Neural cell (in vitro differentiated cells): ENCODE measurements around the gene AFAP1L1. TPM values are rescaled to one million over a fixed set of nuclear protein-coding genes. Genes with fewer than 3 reads are reported as not detected.

Experiments used
- H2AFZ ChIP-seq: fragments of 200-600, 300-800 bp; sonication (generic), shearing (Covaris generic); 2 replicates; pipeline ENCODE4 v1.6.0; 2014; ENCODE audit warnings: low read depth, mild to moderate bottlenecking, antibody characterized with exemption, low read length, moderate library complexity
- H3F3A ChIP-seq: fragments of 200-600 bp; shearing (Covaris generic); 2 replicates; pipeline ENCODE4 v1.6.1; 2016; ENCODE audit warnings: mild to moderate bottlenecking, moderate library complexity, mixed read lengths, antibody characterized with exemption, low read length; ENCODE audit not compliant: insufficient read depth, poor library complexity, severe bottlenecking
- H3K27ac ChIP-seq: fragments of 200-600, 300-800 bp; sonication (generic), shearing (Covaris generic); 2 replicates; pipeline ENCODE4 v1.5.1; 2014; ENCODE audit warnings: mild to moderate bottlenecking, low read length, moderate library complexity
- H3K27me3 ChIP-seq: fragments of 300-800, 200-600 bp; sonication (generic), shearing (Covaris generic); 2 replicates; pipeline ENCODE4 v1.6.0; 2014; ENCODE audit warnings: mild to moderate bottlenecking, low read depth, low read length, moderate library complexity; ENCODE audit not compliant: insufficient read depth
- H3K36me3 ChIP-seq: fragments of 300-800, 200-600 bp; sonication (generic), shearing (Covaris generic); 2 replicates; pipeline ENCODE4 v1.5.1; 2014; ENCODE audit warnings: mild to moderate bottlenecking, antibody characterized with exemption, low read length, moderate library complexity; ENCODE audit not compliant: insufficient read depth
- H3K4me2 ChIP-seq: fragments of 300-800, 200-600 bp; sonication (generic), shearing (Covaris generic); 2 replicates; pipeline ENCODE4 v1.6.0; 2014; ENCODE audit warnings: mild to moderate bottlenecking, low read length
- H3K4me3 ChIP-seq: fragments of 300-800, 200-600 bp; sonication (generic), shearing (Covaris generic); 2 replicates; pipeline ENCODE4 v1.5.1; 2014; ENCODE audit warnings: mild to moderate bottlenecking, low read length, moderate library complexity
- H3K79me2 ChIP-seq: fragments of 200-600 bp; shearing (Covaris generic); replicated peaks from 2 replicates; pipeline ENCODE4 v1.6.0; 2014; ENCODE audit warnings: mild to moderate bottlenecking, low read length, moderate library complexity; ENCODE audit not compliant: insufficient read depth
- H3K9ac ChIP-seq: fragments of 300-800, 200-600 bp; sonication (generic), shearing (Covaris generic); 2 replicates; pipeline ENCODE4 v1.6.1; 2016; ENCODE audit warnings: mild to moderate bottlenecking, low read length, mixed read lengths
- H3K9me2 ChIP-seq: fragments of 200-600 bp; shearing (Covaris generic); 2 replicates; pipeline ENCODE4 v1.6.1; 2016; ENCODE audit warnings: mild to moderate bottlenecking, low read length, mixed read lengths; ENCODE audit not compliant: insufficient read depth
- H3K9me3 ChIP-seq: fragments of 200-600, 300-800 bp; sonication (generic), shearing (Covaris generic); 2 replicates; pipeline ENCODE4 v1.6.1; 2016; ENCODE audit warnings: mild to moderate bottlenecking, mixed run types, low read length, moderate library complexity, mixed read lengths
- H4K20me1 ChIP-seq: fragments of 200-600 bp; shearing (Covaris generic); 2 replicates; pipeline ENCODE4 v1.6.1; 2016; ENCODE audit warnings: mild to moderate bottlenecking, mixed run types; ENCODE audit not compliant: insufficient read depth
- EP300 ChIP-seq: fragments of 450-650 bp; conservative IDR thresholded peaks from 2 replicates; pipeline ENCODE4 v1.6.1; 2014; ENCODE audit warnings: antibody characterized with exemption, mild to moderate bottlenecking, moderate library complexity; ENCODE audit not compliant: poor library complexity, severe bottlenecking
- EZH2 ChIP-seq: fragments of 200-600, 300-800 bp; shearing (Covaris generic), sonication (generic); IDR thresholded peaks from 2 replicates; pipeline ENCODE4 v1.6.1; 2014; ENCODE audit warnings: antibody characterized with exemption, low read length, borderline replicate concordance, mild to moderate bottlenecking; ENCODE audit not compliant: insufficient read depth, poor library complexity, severe bottlenecking
- MXI1 ChIP-seq: fragments of 450-650 bp; conservative IDR thresholded peaks from 2 replicates; pipeline ENCODE4 v1.6.1; 2014; ENCODE audit warnings: antibody characterized with exemption, mild to moderate bottlenecking; ENCODE audit not compliant: poor library complexity, severe bottlenecking
- POLR2AphosphoS5 ChIP-seq: IDR thresholded peaks from 2 replicates; pipeline ENCODE4 v1.6.1; 2012
- RAD21 ChIP-seq: fragments of 450-650 bp; conservative IDR thresholded peaks from 2 replicates; pipeline ENCODE4 v1.6.1; 2014; ENCODE audit warnings: antibody characterized with exemption, mild to moderate bottlenecking, moderate library complexity
- REST ChIP-seq: IDR thresholded peaks from 2 replicates; pipeline ENCODE4 v1.6.1; 2012; ENCODE audit warnings: borderline replicate concordance
- SMC3 ChIP-seq: fragments of 450-650 bp; conservative IDR thresholded peaks from 2 replicates; pipeline ENCODE4 v1.6.1; 2014; ENCODE audit warnings: antibody characterized with exemption, mild to moderate bottlenecking, moderate library complexity; ENCODE audit not compliant: poor library complexity
- TAF1 ChIP-seq: IDR thresholded peaks from 2 replicates; pipeline ENCODE4 v1.6.1; 2012; ENCODE audit warnings: low read depth
- polyA plus RNA-seq: library from polyadenylated mRNA; depleted of rRNA; stranded (reverse); fragments of >200 nt; gene quantifications from 2 replicates; pipeline ENCODE4 v1.2.3, GENCODE V29; 2014
- TF ChIP-seq, protein P1 (sequence below): fragments of 450-650 bp; IDR thresholded peaks from 2 replicates; pipeline ENCODE4 v1.5.1; 2014; ENCODE audit warnings: antibody characterized with exemption, mild to moderate bottlenecking, moderate library complexity; ENCODE audit not compliant: poor library complexity, severe bottlenecking

Gene AFAP1L1
- polyA plus RNA-seq, 1 donor from 2014 or later = not detected

- Histone ChIP-seq H4K20me1 (no peaks in the 10 kb centered on the region), H3K27ac (no peak overlapping the region), H3K9me3 (no peaks in the 10 kb centered on the region), H3K4me2 (no peak overlapping the region), H3K27me3 (no peaks in the 10 kb centered on the region), H3K79me2 (no peaks in the 10 kb centered on the region), H2AFZ (no peak overlapping the region), H3K4me3 (no peak overlapping the region), H3F3A (no peaks in the 10 kb centered on the region), H3K9me2 (no peaks in the 10 kb centered on the region), H3K9ac (no peak overlapping the region), H3K36me3 (no peaks in the 10 kb centered on the region)
- TF ChIP-seq SMC3 = no peak
- no peak for TF ChIP-seq TAF1
- TF ChIP-seq EP300 = no peak
- TF ChIP-seq MXI1 = no peak
- no peak for TF ChIP-seq REST
- no peak for TF ChIP-seq EZH2
- TF ChIP-seq, protein P1, sequence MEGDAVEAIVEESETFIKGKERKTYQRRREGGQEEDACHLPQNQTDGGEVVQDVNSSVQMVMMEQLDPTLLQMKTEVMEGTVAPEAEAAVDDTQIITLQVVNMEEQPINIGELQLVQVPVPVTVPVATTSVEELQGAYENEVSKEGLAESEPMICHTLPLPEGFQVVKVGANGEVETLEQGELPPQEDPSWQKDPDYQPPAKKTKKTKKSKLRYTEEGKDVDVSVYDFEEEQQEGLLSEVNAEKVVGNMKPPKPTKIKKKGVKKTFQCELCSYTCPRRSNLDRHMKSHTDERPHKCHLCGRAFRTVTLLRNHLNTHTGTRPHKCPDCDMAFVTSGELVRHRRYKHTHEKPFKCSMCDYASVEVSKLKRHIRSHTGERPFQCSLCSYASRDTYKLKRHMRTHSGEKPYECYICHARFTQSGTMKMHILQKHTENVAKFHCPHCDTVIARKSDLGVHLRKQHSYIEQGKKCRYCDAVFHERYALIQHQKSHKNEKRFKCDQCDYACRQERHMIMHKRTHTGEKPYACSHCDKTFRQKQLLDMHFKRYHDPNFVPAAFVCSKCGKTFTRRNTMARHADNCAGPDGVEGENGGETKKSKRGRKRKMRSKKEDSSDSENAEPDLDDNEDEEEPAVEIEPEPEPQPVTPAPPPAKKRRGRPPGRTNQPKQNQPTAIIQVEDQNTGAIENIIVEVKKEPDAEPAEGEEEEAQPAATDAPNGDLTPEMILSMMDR = no peak
- no peak for TF ChIP-seq RAD21
- no peak for TF ChIP-seq POLR2AphosphoS5
These were observed 55.0 kb downstream of the AFAP1L1 start for GRCh38 chr5:149326611-149327010.

GRCh38 chr5:149328177-149328576, 56.5 kb downstream of the AFAP1L1 start:
- Histone ChIP-seq H4K20me1 (no peaks in the 10 kb centered on the region), H2AFZ (no peak overlapping the region), H3K4me3 (no peak overlapping the region), H3F3A (no peaks in the 10 kb centered on the region), H3K27ac (no peak overlapping the region), H3K9me2 (no peaks in the 10 kb centered on the region), H3K4me2 (no peak overlapping the region), H3K9ac (no peak overlapping the region), H3K27me3 (no peaks in the 10 kb centered on the region), H3K79me2 (no peaks in the 10 kb centered on the region), H3K9me3 (no peaks in the 10 kb centered on the region), H3K36me3 (no peaks in the 10 kb centered on the region)
- TF ChIP-seq POLR2AphosphoS5 (no peak), EZH2 (no peak), RAD21 (no peak)
- TF ChIP-seq, protein P1 = no peak
